Lower leg skin (tissue), 4 donors: ENCODE data around the gene CFAP58. TPM values are rescaled to one million over a fixed set of nuclear protein-coding genes. Genes with fewer than 3 reads are reported as not detected.

Source experiments
- DNase-seq, 2 donors: peaks; one replicate each; pipeline ENCODE4 v3.0.0-alpha.2; 2019; ENCODE audit warnings: low spot score in 2 of 2
- H3K4me3 ChIP-seq: fragments of 200-600 bp; sonication (generic); 2 replicates; pipeline ENCODE4 v1.5.1; 2017; ENCODE audit warnings: mild to moderate bottlenecking, low read depth; ENCODE audit not compliant: poor library complexity, severe bottlenecking
- CTCF ChIP-seq, 3 donors: fragments of 450-650 bp; IDR thresholded peaks; one replicate each; pipeline ENCODE4 v1.5.1; 2016; ENCODE audit warnings: antibody characterized with exemption in 3 of 3, mild to moderate bottlenecking in 3 of 3, moderate library complexity in 2 of 3
- POLR2A ChIP-seq, 2 donors: fragments of 450-650 bp; IDR thresholded peaks; one replicate each; pipeline ENCODE4 v1.6.1; 2016 to 2017; ENCODE audit warnings: antibody characterized with exemption in 2 of 2, mild to moderate bottlenecking in 1 of 2, moderate library complexity in 1 of 2
- WGBS, 2 donors: methylation state at CpG; one replicate each; pipeline ENCODE4 v1.1.5; 2018; 5-methylcytosine and 5-hydroxymethylcytosine counted together
- intact Hi-C: fragments of 100-400 bp; cut with DNase I; formaldehyde crosslinking; loops from one replicate; pipeline ENCODE4 v1.15.0; 2023; ENCODE audit warnings: low total_unique reads
- total RNA-seq, 4 donors: library from RNA; depleted of rRNA; stranded (reverse); fragments of >200 nt; gene quantifications; one replicate each; pipeline ENCODE4 v1.1.0, GENCODE V29; 2016

Gene CFAP58
- total RNA-seq, 4 donors from 2014 or later, result 0.42 to 0.55 (median 0.44) TPM; not detected in 1

- no peak overlapping the region for H3K4me3 ChIP-seq
- DNase-seq, result peak in 1 of 2 donors; percentile 61
- intact Hi-C loops, result loop anchor here (2.0 kb wide), 1 partner anchor 59 kb away; no protein-coding TSS in a partner anchor
- 28 to 37% methylated on average over 5 of the region's 5 CpGs for WGBS, 2 donors
- TF ChIP-seq POLR2A (IDR thresholded peaks at IDR 0.05) (no peak), CTCF (IDR thresholded peaks at IDR 0.05) (no peak)
These were observed 4.0 kb upstream of the CFAP58 start for GRCh38 chr10:104349623-104350126.

- TF ChIP-seq CTCF (IDR thresholded peaks at IDR 0.05) (peak in 1 of 3 donors; percentile 49), POLR2A (IDR thresholded peaks at IDR 0.05) (no peak)
- 26 to 28% methylated on average over 6 of the region's 6 CpGs for WGBS, 2 donors
- DNase-seq, result peak in 1 of 2 donors; percentile 31
- H3K4me3 ChIP-seq, result no peak overlapping the region
- intact Hi-C loops, result loop anchor here (2.0 kb wide), 1 partner anchor 59 kb away; no protein-coding TSS in a partner anchor
These were observed 3.5 kb upstream of the CFAP58 start for GRCh38 chr10:104350127-104350635.

- no peak overlapping the region for H3K4me3 ChIP-seq
- no peak for TF ChIP-seq POLR2A (IDR thresholded peaks at IDR 0.05)
- no peak for TF ChIP-seq CTCF (IDR thresholded peaks at IDR 0.05)
- intact Hi-C loops, result loop anchor here (2.0 kb wide), 1 partner anchor 60 kb away; no protein-coding TSS in a partner anchor
- DNase-seq, result peak in 1 of 2 donors; percentile 32
- WGBS, 2 donors, result 40 to 55% methylated on average over 2 of the region's 2 CpGs
These were observed 2.5 kb upstream of the CFAP58 start for GRCh38 chr10:104351061-104351702.

- TF ChIP-seq CTCF (IDR thresholded peaks at IDR 0.05) (no peak), POLR2A (IDR thresholded peaks at IDR 0.05) (no peak)
- WGBS, 2 donors, result 78% methylated on average over 1 of the region's 1 CpG
- intact Hi-C loops, result loop anchor here (2.0 kb wide), 1 partner anchor 61 kb away; no protein-coding TSS in a partner anchor
- DNase-seq, result no peak
- H3K4me3 ChIP-seq, result no peak overlapping the region
These were observed 1.7 kb upstream of the CFAP58 start for GRCh38 chr10:104351919-104352318.

- intact Hi-C loops, result no loop called here
- DNase-seq, result no peak
- WGBS, 2 donors, result 77% methylated on average over 2 of the region's 2 CpGs
- no peak overlapping the region for H3K4me3 ChIP-seq
- TF ChIP-seq POLR2A (IDR thresholded peaks at IDR 0.05), result no peak
- TF ChIP-seq CTCF (IDR thresholded peaks at IDR 0.05), result no peak
These were observed 6.2 kb downstream of the CFAP58 start for GRCh38 chr10:104359811-104360210.
